ENCODE data around the gene RALGAPB. TPM values are rescaled to one million over a fixed set of nuclear protein-coding genes. Genes with fewer than 3 reads are reported as not detected.
A peak's percentile ranks its signal among the peaks of the same experiment; 100 is the strongest.
"Not testable (repeated sequence)": the region's sequence is repeated elsewhere in the genome, so short reads cannot be mapped to it uniquely, and the experiment has no call there.

The RALGAPB gene
- total RNA-seq, 2 experiments from 2014 or later: 36.2 to 39.7 TPM

- H3K4me1 Mint-ChIP-seq: peaks cover 25% of the 10 kb centered on the region
- H3K27me3 Mint-ChIP-seq: peaks cover 8% of the 10 kb centered on the region
- ATAC-seq (ENCODE audit: low read depth) (peak; percentile 82), DNase-seq (peak; percentile 92)
- H3K36me3 Mint-ChIP-seq: peaks cover 18% of the 10 kb centered on the region
- peak within 1 kb of the TSS; percentile 90 for H3K27ac Mint-ChIP-seq
- POLR2A ChIA-PET: interaction anchor here (0.6 to 2.9 kb wide), 11 partner anchors 10 to 721 kb away, joined by 3 to 146 read pairs (median 3); partner anchors contain the start of genes FAM83D and RALGAPB
- peak within 1 kb of the TSS; percentile 93 for H3K4me3 Mint-ChIP-seq
- H3K9me3 Mint-ChIP-seq: no peaks in the 10 kb centered on the region
These were observed 37.7 kb upstream of the RALGAPB start, which contains the start of gene SNHG17 for GRCh38 chr20:38434770-38435554. TSS of gene SNHG17 (minus strand) at chr20:38435328.

- H3K4me1 Mint-ChIP-seq: peaks cover 25% of the 10 kb centered on the region
- ATAC-seq (ENCODE audit: low read depth): peak; percentile 4
- DNase-seq: no peak
- POLR2A ChIA-PET: interaction anchor here (0.6 to 2.9 kb wide), 9 partner anchors 10 to 722 kb away, joined by 3 to 146 read pairs (median 3); partner anchors contain the start of genes FAM83D and RALGAPB
- H3K4me3 Mint-ChIP-seq: peak overlapping the region; percentile 93
- no peaks in the 10 kb centered on the region for H3K9me3 Mint-ChIP-seq
- H3K36me3 Mint-ChIP-seq: peaks cover 18% of the 10 kb centered on the region
- H3K27ac Mint-ChIP-seq: peak overlapping the region; percentile 90
- peaks cover 8% of the 10 kb centered on the region for H3K27me3 Mint-ChIP-seq
These were observed 37.1 kb upstream of the RALGAPB start for GRCh38 chr20:38435555-38435939.

GRCh38 chr20:38437796-38438195 is 34.8 kb upstream of the RALGAPB start:
- Mint-ChIP-seq H3K27ac (no peak overlapping the region), H3K4me3 (no peak overlapping the region), H3K9me3 (no peaks in the 10 kb centered on the region), H3K4me1 (peaks cover 8% of the 10 kb centered on the region), H3K27me3 (peaks cover 14% of the 10 kb centered on the region), H3K36me3 (no peaks in the 10 kb centered on the region)
- POLR2A ChIA-PET: interaction anchor here (2.4 kb wide), 1 partner anchor 9 kb away, joined by 12 read pairs; no protein-coding TSS in a partner anchor
- no peak for DNase-seq
- ATAC-seq (ENCODE audit: low read depth): no peak

GRCh38 chr20:38441110-38441509 is 31.5 kb upstream of the RALGAPB start:
- H3K27ac Mint-ChIP-seq; H3K36me3 Mint-ChIP-seq; DNase-seq; POLR2A ChIA-PET; H3K4me1 Mint-ChIP-seq; H3K9me3 Mint-ChIP-seq; H3K4me3 Mint-ChIP-seq; ATAC-seq (ENCODE audit: low read depth): not testable (repeated sequence)
- peaks cover 20% of the 10 kb centered on the region for H3K27me3 Mint-ChIP-seq

- no peaks in the 10 kb centered on the region for H3K36me3 Mint-ChIP-seq
- peaks cover 7% of the 10 kb centered on the region for H3K4me1 Mint-ChIP-seq
- H3K27me3 Mint-ChIP-seq: peaks cover 20% of the 10 kb centered on the region
- H3K27ac Mint-ChIP-seq: no peak overlapping the region
- H3K9me3 Mint-ChIP-seq: peaks cover 2% of the 10 kb centered on the region
- H3K4me3 Mint-ChIP-seq: no peak overlapping the region
- ATAC-seq (ENCODE audit: low read depth) (no peak), DNase-seq (no peak)
- POLR2A ChIA-PET: no interaction called here
These were observed 30.7 kb upstream of the RALGAPB start for GRCh38 chr20:38441916-38442315.

GRCh38 chr20:38445381-38445796 is 27.3 kb upstream of the RALGAPB start:
- DNase-seq: no peak
- Mint-ChIP-seq H3K9me3 (peaks cover 2% of the 10 kb centered on the region), H3K4me1 (peaks cover 21% of the 10 kb centered on the region), H3K27me3 (peaks cover 12% of the 10 kb centered on the region), H3K27ac (no peak overlapping the region), H3K36me3 (peaks cover 4% of the 10 kb centered on the region), H3K4me3 (peak overlapping the region; percentile 49)
- ATAC-seq (ENCODE audit: low read depth): no peak
- POLR2A ChIA-PET: interaction anchor here (1.2 to 6.4 kb wide), 4 partner anchors 11 to 28 kb away, joined by 3 to 146 read pairs (median 17); partner anchors contain the start of genes RALGAPB and SNHG17

GRCh38 chr20:38445901-38446425 is 26.7 kb upstream of the RALGAPB start:
- DNase-seq (no peak), ATAC-seq (ENCODE audit: low read depth) (no peak)
- Mint-ChIP-seq H3K27ac (peak overlapping the region; percentile 82), H3K4me3 (peak overlapping the region; percentile 75), H3K27me3 (peaks cover 12% of the 10 kb centered on the region), H3K36me3 (peaks cover 7% of the 10 kb centered on the region), H3K9me3 (peaks cover 2% of the 10 kb centered on the region), H3K4me1 (peaks cover 21% of the 10 kb centered on the region)
- POLR2A ChIA-PET: interaction anchor here (0.6 to 6.4 kb wide), 6 partner anchors 8 to 516 kb away, joined by 3 to 146 read pairs (median 9); partner anchors contain the start of genes DHX35, RALGAPB and SNHG17

- Mint-ChIP-seq H3K27me3 (peaks cover 12% of the 10 kb centered on the region), H3K4me1 (peaks cover 21% of the 10 kb centered on the region), H3K4me3 (peak overlapping the region; percentile 75), H3K9me3 (peaks cover 2% of the 10 kb centered on the region), H3K36me3 (peaks cover 10% of the 10 kb centered on the region), H3K27ac (peak overlapping the region; percentile 82)
- peak; percentile 96 for DNase-seq
- POLR2A ChIA-PET: interaction anchor here (0.6 to 6.4 kb wide), 7 partner anchors 9 to 515 kb away, joined by 3 to 146 read pairs (median 6); partner anchors contain the start of genes DHX35, RALGAPB and SNHG17
- peak; percentile 97 for ATAC-seq (ENCODE audit: low read depth)
These were observed 26.0 kb upstream of the RALGAPB start for GRCh38 chr20:38446441-38447209.

- Mint-ChIP-seq H3K9me3 (peaks cover 2% of the 10 kb centered on the region), H3K27ac (peak overlapping the region; percentile 74), H3K4me3 (peak overlapping the region; percentile 75), H3K27me3 (peaks cover 11% of the 10 kb centered on the region), H3K4me1 (peaks cover 21% of the 10 kb centered on the region), H3K36me3 (peaks cover 10% of the 10 kb centered on the region)
- DNase-seq (no peak), ATAC-seq (ENCODE audit: low read depth) (no peak)
- POLR2A ChIA-PET: interaction anchor here (0.7 to 6.4 kb wide), 4 partner anchors 13 to 26 kb away, joined by 3 to 146 read pairs (median 16); partner anchors contain the start of genes RALGAPB and SNHG17
These were observed 25.4 kb upstream of the RALGAPB start for GRCh38 chr20:38447251-38447661.

- Mint-ChIP-seq H3K27me3 (peaks cover 3% of the 10 kb centered on the region), H3K4me3 (peak overlapping the region; percentile 75), H3K4me1 (peaks cover 21% of the 10 kb centered on the region), H3K27ac (peak overlapping the region; percentile 74), H3K9me3 (peaks cover 2% of the 10 kb centered on the region), H3K36me3 (peaks cover 10% of the 10 kb centered on the region)
- POLR2A ChIA-PET: interaction anchor here (0.7 to 6.4 kb wide), 3 partner anchors 14 to 25 kb away, joined by 3 to 146 read pairs (median 28); partner anchors contain the start of genes RALGAPB and SNHG17
- no peak for ATAC-seq (ENCODE audit: low read depth)
- DNase-seq: no peak
These were observed 24.5 kb upstream of the RALGAPB start for GRCh38 chr20:38447931-38448675.

GRCh38 chr20:38449046-38449445 is 23.6 kb upstream of the RALGAPB start:
- POLR2A ChIA-PET: interaction anchor here (6.4 kb wide), 1 partner anchor 15 kb away, joined by 146 read pairs; the partner anchor contains the start of gene SNHG17
- Mint-ChIP-seq H3K4me1 (peaks cover 21% of the 10 kb centered on the region), H3K36me3 (peaks cover 10% of the 10 kb centered on the region), H3K4me3 (no peak overlapping the region), H3K27me3 (no peaks in the 10 kb centered on the region), H3K27ac (no peak overlapping the region), H3K9me3 (peaks cover 2% of the 10 kb centered on the region)
- ATAC-seq (ENCODE audit: low read depth): no peak
- no peak for DNase-seq

- POLR2A ChIA-PET: interaction anchor here (0.7 kb wide), 1 partner anchor 16 kb away, joined by 3 read pairs; no protein-coding TSS in a partner anchor
- Mint-ChIP-seq H3K4me3 (no peak overlapping the region), H3K4me1 (peaks cover 20% of the 10 kb centered on the region), H3K27ac (no peak overlapping the region), H3K36me3 (peaks cover 10% of the 10 kb centered on the region), H3K27me3 (no peaks in the 10 kb centered on the region), H3K9me3 (no peaks in the 10 kb centered on the region)
- ATAC-seq (ENCODE audit: low read depth) (no peak), DNase-seq (no peak)
These were observed 22.1 kb upstream of the RALGAPB start for GRCh38 chr20:38450412-38450975.
